ENCODE data around the gene PARP11. TPM values are rescaled to one million over a fixed set of nuclear protein-coding genes. Genes with fewer than 3 reads are reported as not detected.

PARP11 gene
- total and polyA plus RNA-seq, 3 experiments from 2014 or later, result 9.3 to 14.8 (median 12.4) TPM

- no peaks in the 10 kb centered on the region for H3K27me3 ChIP-seq (ENCODE audit: insufficient read depth, low read length, poor library complexity, severe bottlenecking)
- CTCF ChIA-PET, result no interaction called here
- Mint-ChIP-seq H3K27ac (no peak overlapping the region), H3K4me3 (no peak overlapping the region), H3K27me3 (peaks cover 0 to 4% of the 10 kb centered on the region in 2 donors), H3K9me3 (no peaks in the 10 kb centered on the region), H3K36me3 (peaks cover 1 to 13% (median 5%) of the 10 kb centered on the region in 3 donors), H3K4me1 (peaks cover 0 to 8% (median 3%) of the 10 kb centered on the region in 3 donors)
- H3K4me3 ChIP-seq (ENCODE audit: low read length), result no peak overlapping the region
- POLR2A ChIA-PET, result no interaction called here
- H3K36me3 ChIP-seq (ENCODE audit: insufficient read depth, low read length), result no peaks in the 10 kb centered on the region
- no peaks in the 10 kb centered on the region for H3K4me1 ChIP-seq (ENCODE audit: insufficient read depth, low read length)
- no peak for DNase-seq
- no peaks in the 10 kb centered on the region for H3K9me3 ChIP-seq (ENCODE audit: low read length)
- no peak overlapping the region for H3K27ac ChIP-seq (ENCODE audit: low read depth, low read length)
These were observed 112.0 kb downstream of the PARP11 start for GRCh38 chr12:3761116-3761735.

GRCh38 chr12:3759878-3760277 is 113.3 kb downstream of the PARP11 start:
- no peaks in the 10 kb centered on the region for H3K9me3 ChIP-seq (ENCODE audit: low read length)
- H3K27ac ChIP-seq (ENCODE audit: low read depth, low read length), result no peak overlapping the region
- peak overlapping the region in 1 of 8 donors; percentile 5 for H3K27ac Mint-ChIP-seq
- H3K4me3 Mint-ChIP-seq, result no peak overlapping the region
- POLR2A ChIA-PET, result no interaction called here
- H3K4me3 ChIP-seq (ENCODE audit: low read length), result no peak overlapping the region
- no peaks in the 10 kb centered on the region for H3K9me3 Mint-ChIP-seq
- H3K27me3 ChIP-seq (ENCODE audit: insufficient read depth, low read length, poor library complexity, severe bottlenecking), result no peaks in the 10 kb centered on the region
- H3K4me1 Mint-ChIP-seq, result peaks cover 5 to 11% (median 6%) of the 10 kb centered on the region in 3 donors
- DNase-seq, result no peak
- H3K36me3 Mint-ChIP-seq, result peaks cover 1 to 13% (median 3%) of the 10 kb centered on the region in 3 donors
- CTCF ChIA-PET, result no interaction called here
- no peaks in the 10 kb centered on the region for H3K36me3 ChIP-seq (ENCODE audit: insufficient read depth, low read length)
- peaks cover 0 to 4% of the 10 kb centered on the region in 2 donors for H3K27me3 Mint-ChIP-seq
- H3K4me1 ChIP-seq (ENCODE audit: insufficient read depth, low read length), result peaks cover 3% of the 10 kb centered on the region

Other genes with a start within 250 kb of the PARP11 start
- 10 to 100 TPM; 27.3 to 27.9 TPM for gene CRACR2A, start 120.3 kb downstream of the PARP11 start, total RNA-seq
- gene CRACR2A, start 120.3 kb downstream of the PARP11 start, polyA plus RNA-seq, result 23.3 TPM

Data from CD8-positive, alpha-beta memory T cell (primary cell).